ENCODE measurements around the gene CD37.
A peak's percentile ranks its signal among the peaks of the same experiment; 100 is the strongest.

CD37 gene

DNA sequence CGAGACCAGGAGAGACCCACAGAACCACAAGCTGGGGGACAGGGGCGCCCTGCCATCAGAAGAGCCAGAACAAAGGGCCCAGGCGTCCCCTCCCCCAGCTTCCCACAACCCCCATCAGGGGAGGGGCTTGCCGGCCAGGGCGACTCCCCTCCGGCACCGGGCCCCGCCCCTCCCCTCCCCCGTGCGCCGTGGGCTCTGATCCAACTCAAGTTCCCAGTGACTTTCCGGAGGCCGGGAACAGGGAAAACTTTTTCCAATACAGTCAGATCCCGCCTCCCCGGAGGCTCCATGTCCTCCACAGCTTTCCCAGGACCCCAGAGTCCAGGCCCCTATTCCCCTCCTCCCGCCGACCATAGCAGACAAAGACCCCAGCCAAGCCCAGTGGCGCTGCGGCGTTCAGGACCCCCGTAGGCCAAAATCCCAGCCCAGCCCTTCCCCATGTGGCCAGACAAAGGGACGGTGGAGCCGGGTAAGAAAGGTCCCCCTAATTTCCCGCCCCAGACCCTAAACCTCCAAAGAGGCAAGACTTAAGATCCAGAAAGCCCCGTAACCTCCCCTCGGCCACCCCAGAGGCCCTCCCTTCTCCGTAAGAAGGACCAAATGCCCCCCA lies 26.3 kb downstream of the CD37 start:
- in situ Hi-C loops (cut with HindIII; ENCODE audit: low sequenced_read_pairs): no loop called here
- peak; percentile 53 for DNase-seq (ENCODE audit: low read depth)
- TF ChIP-seq, protein P1, sequence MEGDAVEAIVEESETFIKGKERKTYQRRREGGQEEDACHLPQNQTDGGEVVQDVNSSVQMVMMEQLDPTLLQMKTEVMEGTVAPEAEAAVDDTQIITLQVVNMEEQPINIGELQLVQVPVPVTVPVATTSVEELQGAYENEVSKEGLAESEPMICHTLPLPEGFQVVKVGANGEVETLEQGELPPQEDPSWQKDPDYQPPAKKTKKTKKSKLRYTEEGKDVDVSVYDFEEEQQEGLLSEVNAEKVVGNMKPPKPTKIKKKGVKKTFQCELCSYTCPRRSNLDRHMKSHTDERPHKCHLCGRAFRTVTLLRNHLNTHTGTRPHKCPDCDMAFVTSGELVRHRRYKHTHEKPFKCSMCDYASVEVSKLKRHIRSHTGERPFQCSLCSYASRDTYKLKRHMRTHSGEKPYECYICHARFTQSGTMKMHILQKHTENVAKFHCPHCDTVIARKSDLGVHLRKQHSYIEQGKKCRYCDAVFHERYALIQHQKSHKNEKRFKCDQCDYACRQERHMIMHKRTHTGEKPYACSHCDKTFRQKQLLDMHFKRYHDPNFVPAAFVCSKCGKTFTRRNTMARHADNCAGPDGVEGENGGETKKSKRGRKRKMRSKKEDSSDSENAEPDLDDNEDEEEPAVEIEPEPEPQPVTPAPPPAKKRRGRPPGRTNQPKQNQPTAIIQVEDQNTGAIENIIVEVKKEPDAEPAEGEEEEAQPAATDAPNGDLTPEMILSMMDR (IDR thresholded peaks at IDR 0.05; ENCODE audit: low read depth, low read length, missing control alignments): no peak
- peak overlapping the region; percentile 94 for H3K4me3 ChIP-seq (ENCODE audit: low read depth, low read length)

DNA sequence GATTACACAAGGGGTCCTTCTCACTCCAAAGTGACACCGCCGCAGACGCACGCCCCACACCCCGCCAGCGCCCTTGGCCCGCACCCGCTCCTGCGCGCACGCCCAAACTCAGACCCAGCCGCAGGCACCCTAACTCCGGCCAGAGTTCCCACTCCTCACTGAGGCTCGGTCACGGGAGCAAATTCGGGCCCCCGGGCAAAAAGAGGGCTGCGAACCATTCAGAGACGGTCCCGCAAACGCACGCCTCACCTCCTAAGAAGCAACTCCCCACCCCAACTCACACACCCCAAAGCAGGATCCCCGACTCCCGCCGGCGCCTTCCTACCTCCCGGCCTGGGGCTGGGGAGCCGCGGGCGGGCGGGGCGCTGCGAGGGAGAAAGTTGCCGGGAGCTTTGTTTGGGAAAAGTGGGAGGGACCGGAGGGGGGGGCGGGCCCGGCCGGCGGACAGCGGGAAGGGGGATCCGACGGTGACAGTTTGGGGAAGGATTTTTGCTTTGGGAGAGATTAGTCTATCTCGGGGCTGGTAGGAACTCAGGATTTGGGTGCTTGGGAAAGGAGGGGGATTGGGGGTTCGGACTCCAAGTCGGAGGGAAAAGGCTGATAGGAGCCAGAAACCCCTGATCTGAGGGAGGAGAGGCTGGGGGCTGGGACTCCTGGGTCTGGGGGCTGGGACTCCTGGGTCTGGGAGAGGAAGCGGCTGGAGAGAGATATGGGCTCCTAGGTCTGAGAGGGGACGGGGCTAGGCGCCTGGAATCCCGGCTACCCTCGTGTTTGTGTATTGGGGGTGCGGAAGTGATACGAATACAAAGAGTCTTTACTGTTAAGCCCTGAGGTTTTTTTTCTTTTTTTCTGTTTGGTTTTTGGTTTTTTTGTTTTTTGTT lies 27.1 kb downstream of the CD37 start, which contains the start of gene TEAD2:
Gene TEAD2 (minus strand): TSS at position 369 of the 881 bp plus-strand sequence. CDS start 2,341 bp downstream, outside the sequence.
- in situ Hi-C loops (cut with HindIII; ENCODE audit: low sequenced_read_pairs): no loop called here
- no peak for DNase-seq (ENCODE audit: low read depth)

DNA sequence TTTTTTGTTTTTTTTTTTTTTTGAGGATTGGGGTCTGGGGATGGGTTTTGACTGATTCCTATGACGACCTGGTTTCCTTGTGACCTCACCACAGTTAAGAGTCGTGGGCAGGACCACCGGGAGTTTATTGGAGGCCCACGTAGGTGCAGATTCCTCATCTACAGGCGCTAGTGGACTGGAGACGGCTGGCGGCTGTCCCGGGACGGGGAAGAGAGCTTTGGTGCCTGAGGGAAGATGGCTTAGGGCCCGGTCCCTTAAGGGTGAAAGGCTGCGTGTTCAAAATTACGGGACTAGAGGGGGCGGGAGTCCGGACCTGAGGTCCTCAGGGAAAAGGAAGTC lies 27.7 kb downstream of the CD37 start:
- in situ Hi-C loops (cut with HindIII; ENCODE audit: low sequenced_read_pairs): no loop called here
- no peak for DNase-seq (ENCODE audit: low read depth)
- H3K4me3 ChIP-seq (ENCODE audit: low read depth, low read length): peak overlapping the region; percentile 94
- TF ChIP-seq, protein P1 (IDR thresholded peaks at IDR 0.05; ENCODE audit: low read depth, low read length, missing control alignments): no peak

More for the DNA sequence above, 27.1 kb downstream of the CD37 start, which contains the start of gene TEAD2:
- peak within 1 kb of the TSS; percentile 94 for H3K4me3 ChIP-seq (ENCODE audit: low read depth, low read length)
- TF ChIP-seq, protein P1 (IDR thresholded peaks at IDR 0.05; ENCODE audit: low read depth, low read length, missing control alignments): no peak

DNA sequence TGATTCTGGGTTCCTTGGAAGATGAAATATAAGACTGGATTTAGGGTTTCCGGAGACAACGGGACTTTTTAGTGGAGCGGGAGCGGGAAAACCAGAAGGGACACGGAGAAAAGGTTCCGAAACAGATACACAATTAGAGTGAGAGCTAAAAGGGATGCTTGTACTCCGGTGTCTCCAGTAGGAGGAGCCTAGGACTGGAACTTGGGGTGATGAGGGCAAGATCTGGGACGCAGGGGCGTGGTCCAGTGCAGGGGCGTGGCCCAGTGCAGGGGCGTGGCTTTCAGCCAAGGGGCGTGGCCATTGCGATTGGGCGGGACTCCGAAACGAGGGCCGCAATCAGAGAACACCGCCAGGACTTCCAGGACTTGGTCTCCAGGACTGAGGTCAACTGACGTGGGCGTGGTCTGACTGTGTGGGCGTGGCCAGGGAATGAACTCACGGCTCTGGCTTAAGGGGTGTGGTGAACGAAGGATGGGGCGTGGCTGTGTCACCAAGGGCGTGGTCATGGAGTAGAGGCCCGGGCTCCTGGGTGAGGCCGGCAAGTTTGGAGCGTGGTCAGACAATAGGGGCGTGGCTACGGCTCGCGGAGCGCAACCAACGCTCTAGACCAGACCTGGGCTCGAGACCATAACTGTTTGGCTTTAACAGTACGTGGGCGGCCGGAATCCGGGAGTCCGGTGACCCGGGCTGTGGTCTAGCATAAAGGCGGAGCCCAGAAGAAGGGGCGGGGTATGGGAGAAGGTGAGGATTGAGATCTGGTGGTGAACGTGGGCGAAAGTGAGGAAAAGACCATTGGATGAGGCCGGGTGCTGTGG lies 28.3 kb downstream of the CD37 start, which contains the start of gene DKKL1:
Gene DKKL1 (plus strand): TSS at position 610 of the 815 bp plus-strand sequence. CDS start 122 bp downstream, at position 732.
- in situ Hi-C loops (cut with HindIII; ENCODE audit: low sequenced_read_pairs): no loop called here
- DNase-seq (ENCODE audit: low read depth): peak; percentile 97
- H3K4me3 ChIP-seq (ENCODE audit: low read depth, low read length): peak within 1 kb of the TSS; percentile 94
- TF ChIP-seq, protein P1 (IDR thresholded peaks at IDR 0.05; ENCODE audit: low read depth, low read length, missing control alignments): peak; percentile 18

DNA sequence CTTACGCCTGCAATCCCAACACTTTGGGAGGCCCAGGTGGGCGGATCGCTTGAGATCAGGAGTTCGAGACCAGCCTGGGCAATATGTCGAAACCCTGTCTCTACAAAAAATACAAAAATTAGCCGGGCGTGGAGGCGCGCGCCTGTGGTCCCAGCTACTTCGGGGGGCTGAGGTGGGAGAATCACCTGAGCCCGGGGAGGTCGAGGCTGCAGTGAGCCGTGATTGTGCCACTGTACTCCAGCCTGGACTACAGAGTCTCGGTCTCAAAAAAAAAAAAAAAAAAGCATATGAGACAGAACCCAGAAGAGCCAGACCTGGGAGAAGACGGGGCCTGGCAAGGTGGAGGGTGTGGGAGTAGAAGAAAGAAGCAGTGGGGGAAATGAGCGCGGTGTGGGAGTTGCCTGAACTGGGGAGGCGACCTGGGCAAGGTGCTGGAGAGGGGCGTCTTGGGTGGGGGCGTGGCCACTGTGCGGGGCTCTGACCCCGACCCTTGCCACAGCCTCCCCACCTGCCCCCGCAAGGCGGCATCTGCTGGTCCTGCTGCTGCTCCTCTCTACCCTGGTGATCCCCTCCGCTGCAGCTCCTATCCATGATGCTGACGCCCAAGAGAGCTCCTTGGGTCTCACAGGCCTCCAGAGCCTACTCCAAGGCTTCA lies 29.0 kb downstream of the CD37 start:
- TF ChIP-seq, protein P1 (IDR thresholded peaks at IDR 0.05; ENCODE audit: low read depth, low read length, missing control alignments): no peak
- no peak for DNase-seq (ENCODE audit: low read depth)
- in situ Hi-C loops (cut with HindIII; ENCODE audit: low sequenced_read_pairs): no loop called here
- H3K4me3 ChIP-seq (ENCODE audit: low read depth, low read length): peak overlapping the region; percentile 17

Data from astrocyte of the cerebellum (primary cell).